Measurements from ENCODE around the gene CDH10.

The CDH10 gene

GRCh38 chr5:24585751-24586150 is 59.0 kb downstream of the CDH10 start:
- TF ChIP-seq POLR2AphosphoS5 (IDR thresholded peaks at IDR 0.05; ENCODE audit: low read depth, low read length), result no peak
- no peak for TF ChIP-seq SIN3A (IDR thresholded peaks at IDR 0.05; ENCODE audit: borderline replicate concordance, insufficient read depth, low read length)

- TF ChIP-seq FOXP2 (optimal IDR thresholded peaks at IDR 0.05; ENCODE audit: borderline replicate concordance, extremely low read depth, extremely low read length, insufficient read depth) (no peak), POLR2AphosphoS5 (IDR thresholded peaks at IDR 0.05; ENCODE audit: low read depth, low read length) (no peak), SIN3A (IDR thresholded peaks at IDR 0.05; ENCODE audit: borderline replicate concordance, insufficient read depth, low read length) (no peak), TAF1 (IDR thresholded peaks at IDR 0.05; ENCODE audit: borderline replicate concordance, insufficient read depth, low read length) (no peak), REST (IDR thresholded peaks at IDR 0.05; ENCODE audit: insufficient read depth in 1 of 2, low read depth in 2 of 2, low read length in 2 of 2) (no peak)
Measured at GRCh38 chr5:24571302-24571701, 73.5 kb downstream of the CDH10 start.

- TF ChIP-seq SIN3A (IDR thresholded peaks at IDR 0.05; ENCODE audit: borderline replicate concordance, insufficient read depth, low read length) (no peak), REST (IDR thresholded peaks at IDR 0.05; ENCODE audit: insufficient read depth in 1 of 2, low read depth in 2 of 2, low read length in 2 of 2) (no peak), TAF1 (IDR thresholded peaks at IDR 0.05; ENCODE audit: borderline replicate concordance, insufficient read depth, low read length) (no peak), POLR2AphosphoS5 (IDR thresholded peaks at IDR 0.05; ENCODE audit: low read depth, low read length) (no peak)
Measured at GRCh38 chr5:24566933-24567332, 77.8 kb downstream of the CDH10 start.

GRCh38 chr5:24555229-24555628 is 89.5 kb downstream of the CDH10 start:
- TF ChIP-seq POLR2AphosphoS5 (IDR thresholded peaks at IDR 0.05; ENCODE audit: low read depth, low read length) (no peak), FOXP2 (optimal IDR thresholded peaks at IDR 0.05; ENCODE audit: borderline replicate concordance, extremely low read depth, extremely low read length, insufficient read depth) (no peak), TAF1 (IDR thresholded peaks at IDR 0.05; ENCODE audit: borderline replicate concordance, insufficient read depth, low read length) (no peak), SIN3A (IDR thresholded peaks at IDR 0.05; ENCODE audit: borderline replicate concordance, insufficient read depth, low read length) (no peak), REST (IDR thresholded peaks at IDR 0.05; ENCODE audit: insufficient read depth in 1 of 2, low read depth in 2 of 2, low read length in 2 of 2) (no peak)

GRCh38 chr5:24547132-24547531 is 97.6 kb downstream of the CDH10 start:
- TF ChIP-seq SIN3A (IDR thresholded peaks at IDR 0.05; ENCODE audit: borderline replicate concordance, insufficient read depth, low read length) (no peak), FOXP2 (optimal IDR thresholded peaks at IDR 0.05; ENCODE audit: borderline replicate concordance, extremely low read depth, extremely low read length, insufficient read depth) (peak; percentile 43)

GRCh38 chr5:24539613-24540012 is 105.2 kb downstream of the CDH10 start:
- TF ChIP-seq FOXP2 (optimal IDR thresholded peaks at IDR 0.05; ENCODE audit: borderline replicate concordance, extremely low read depth, extremely low read length, insufficient read depth) (no peak), SIN3A (IDR thresholded peaks at IDR 0.05; ENCODE audit: borderline replicate concordance, insufficient read depth, low read length) (no peak), TAF1 (IDR thresholded peaks at IDR 0.05; ENCODE audit: borderline replicate concordance, insufficient read depth, low read length) (no peak), REST (IDR thresholded peaks at IDR 0.05; ENCODE audit: insufficient read depth in 1 of 2, low read depth in 2 of 2, low read length in 2 of 2) (no peak), POLR2AphosphoS5 (IDR thresholded peaks at IDR 0.05; ENCODE audit: low read depth, low read length) (no peak)
